Mesendoderm (in vitro differentiated cells): ENCODE measurements around the gene WDR53.
"Not testable (repeated sequence)": the region's sequence is repeated elsewhere in the genome, so short reads cannot be mapped to it uniquely, and the experiment has no call there.

Source experiments
- DNase-seq: peaks from one replicate; pipeline ENCODE4 v3.0.0; 2013
- H2AK5ac ChIP-seq: 2 replicates; pipeline ENCODE4 v1.6.1; 2013; ENCODE audit warnings: low read length, inconsistent platforms
- H2BK120ac ChIP-seq: 2 replicates; pipeline ENCODE4 v1.6.1; 2013; ENCODE audit warnings: low read depth, mild to moderate bottlenecking, low read length, moderate library complexity, mixed read lengths
- H2BK15ac ChIP-seq: replicated peaks from 2 replicates; pipeline ENCODE4 v1.6.1; 2013; ENCODE audit warnings: low read depth, mild to moderate bottlenecking, moderate library complexity
- H2BK5ac ChIP-seq: 2 replicates; pipeline ENCODE4 v1.6.1; 2013; ENCODE audit warnings: low read length, inconsistent platforms
- H3K18ac ChIP-seq: 2 replicates; pipeline ENCODE4 v1.6.1; 2013; ENCODE audit warnings: mild to moderate bottlenecking, low read length, mixed read lengths
- H3K23ac ChIP-seq: one replicate; pipeline ENCODE4 v1.6.1; 2013; ENCODE audit warnings: low read length
- H3K27ac ChIP-seq: 2 replicates; pipeline ENCODE4 v1.5.1; 2013; ENCODE audit warnings: low read depth, mild to moderate bottlenecking, inconsistent platforms, low read length, moderate library complexity
- H3K27me3 ChIP-seq: 2 replicates; pipeline ENCODE4 v1.6.1; 2013; ENCODE audit warnings: low read length, control low read depth, mild to moderate bottlenecking, inconsistent platforms; ENCODE audit not compliant: insufficient read depth, poor library complexity
- H3K36me3 ChIP-seq: 2 replicates; pipeline ENCODE4 v1.6.1; 2013; ENCODE audit warnings: low read length, inconsistent platforms; ENCODE audit not compliant: control insufficient read depth, insufficient read depth
- H3K4ac ChIP-seq: one replicate; pipeline ENCODE4 v1.6.1; 2013; ENCODE audit warnings: low read depth, mild to moderate bottlenecking, low read length, moderate library complexity
- H3K4me1 ChIP-seq: 2 replicates; pipeline ENCODE4 v1.6.1; 2013; ENCODE audit warnings: low read depth, low read length, inconsistent platforms; ENCODE audit not compliant: control insufficient read depth
- H3K4me2 ChIP-seq: 2 replicates; pipeline ENCODE4 v1.6.1; 2013; ENCODE audit warnings: low read length
- H3K4me3 ChIP-seq: 2 replicates; pipeline ENCODE4 v1.5.1; 2013; ENCODE audit warnings: mild to moderate bottlenecking, low read length
- H3K56ac ChIP-seq: one replicate; pipeline ENCODE4 v1.6.1; 2013; ENCODE audit warnings: low read length
- H3K79me1 ChIP-seq: 2 replicates; pipeline ENCODE4 v1.6.1; 2013; ENCODE audit warnings: low read length, inconsistent platforms
- H3K79me2 ChIP-seq: 2 replicates; pipeline ENCODE4 v1.6.1; 2013; ENCODE audit warnings: mild to moderate bottlenecking, low read length; ENCODE audit not compliant: control insufficient read depth, insufficient read depth
- H3K9ac ChIP-seq: 2 replicates; pipeline ENCODE4 v1.6.1; 2013; ENCODE audit warnings: low read length, inconsistent platforms
- H4K5ac ChIP-seq: one replicate; pipeline ENCODE4 v1.6.1; 2013; ENCODE audit warnings: low read length
- H4K8ac ChIP-seq: one replicate; pipeline ENCODE4 v1.6.1; 2013; ENCODE audit warnings: low read depth, mild to moderate bottlenecking, control low read depth, low read length, moderate library complexity
- WGBS: extraction: QIAGEN DNeasy Blood & Tissue Kit; methylation state at CpG from one replicate; pipeline ENCODE4 v1.1.7; 2013; ENCODE audit warnings: low lambda C conversion rate, missing lambda C conversion rate; ENCODE audit not compliant: insufficient coverage; ENCODE audit errors: extremely low coverage; 5-methylcytosine and 5-hydroxymethylcytosine counted together

WDR53 gene

DNA sequence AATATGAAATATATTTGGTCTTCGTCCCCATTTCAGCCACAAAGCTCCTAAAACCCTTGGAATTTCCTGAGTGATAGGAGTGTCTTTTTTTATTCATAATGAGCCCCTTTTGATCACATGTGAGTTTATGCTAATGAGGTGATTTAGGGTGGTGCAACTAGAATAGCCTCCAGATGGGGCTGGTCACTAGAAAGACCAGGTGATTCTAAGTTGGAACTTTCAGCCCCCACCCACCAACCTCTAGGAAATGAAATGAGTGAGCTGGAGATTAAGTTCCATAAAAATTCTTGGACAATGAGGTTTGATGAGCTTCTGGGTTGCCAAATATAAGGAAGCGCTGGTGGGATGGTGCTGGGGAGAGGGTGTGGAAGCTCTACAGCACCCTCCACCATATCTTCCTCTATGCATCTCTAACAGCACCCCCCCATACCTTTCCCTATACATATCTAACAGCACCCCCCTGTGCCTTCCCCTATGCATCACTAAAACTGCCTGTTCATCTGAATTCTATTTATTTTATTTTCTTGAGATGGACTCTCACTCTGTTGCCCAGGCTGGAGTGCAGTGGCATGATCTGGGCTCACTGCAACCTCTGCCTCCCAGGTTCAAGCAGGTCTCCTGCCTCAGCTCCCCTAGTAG is 51.1 kb downstream of the WDR53 start:
- no peak for DNase-seq
- Histone ChIP-seq H3K56ac (no peak overlapping the region), H3K4me2 (no peak overlapping the region), H3K36me3 (no peaks in the 10 kb centered on the region), H3K79me2 (no peaks in the 10 kb centered on the region), H2BK15ac (no peak overlapping the region), H3K18ac (no peak overlapping the region), H3K9ac (no peak overlapping the region), H3K4me1 (no peaks in the 10 kb centered on the region), H3K4ac (no peak overlapping the region), H4K8ac (no peak overlapping the region), H2AK5ac (no peak overlapping the region), H2BK120ac (no peak overlapping the region), H3K27me3 (no peaks in the 10 kb centered on the region), H2BK5ac (no peak overlapping the region), H3K4me3 (no peak overlapping the region), H4K5ac (no peak overlapping the region), H3K27ac (no peak overlapping the region), H3K23ac (no peak overlapping the region), H3K79me1 (no peaks in the 10 kb centered on the region)
- WGBS: no CpG with 5 or more reads among the region's 2 CpGs

DNA sequence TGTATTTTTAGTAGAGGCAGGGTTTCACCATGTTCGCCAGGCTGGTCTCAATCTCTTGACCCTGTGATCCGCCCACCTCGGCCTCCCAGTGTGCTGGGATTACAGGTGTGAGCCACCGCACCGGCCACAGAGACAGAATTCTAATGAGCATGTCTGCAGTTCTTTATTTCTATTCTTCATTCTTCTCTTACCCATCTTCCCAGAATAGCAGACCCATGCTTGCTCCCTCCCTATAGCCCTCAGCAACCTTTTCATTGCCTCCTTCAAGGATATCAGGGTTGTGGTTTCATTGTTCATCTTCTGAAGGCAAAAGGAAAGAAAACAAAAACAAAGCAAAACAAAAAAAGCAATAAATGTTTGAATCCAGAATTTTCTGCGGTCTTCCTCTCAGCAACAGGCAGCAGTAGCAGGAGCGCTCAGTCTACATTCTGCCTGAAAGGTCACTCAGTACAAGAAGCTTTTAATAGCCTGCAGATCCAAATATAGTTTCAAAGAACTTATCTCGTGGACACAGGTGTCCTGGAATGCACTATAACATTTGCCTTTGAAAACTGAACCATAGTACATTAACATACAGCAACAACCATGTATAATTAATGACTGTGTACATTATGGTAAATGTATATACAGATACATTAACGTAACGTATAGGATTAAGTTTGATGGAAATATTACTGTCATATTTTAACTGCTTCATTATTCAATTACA is 53.3 kb downstream of the WDR53 start, which contains the start of gene SMCO1:
TSS of gene SMCO1 (minus strand) at position 434 of the 709 bp plus-strand sequence. CDS start at position 297, 137 bp downstream.
- Histone ChIP-seq H2AK5ac (no peak within 1 kb of the TSS), H3K79me1 (no peaks in the 10 kb centered on the region)
- no CpG with 5 or more reads among the region's 10 CpGs for WGBS

DNA sequence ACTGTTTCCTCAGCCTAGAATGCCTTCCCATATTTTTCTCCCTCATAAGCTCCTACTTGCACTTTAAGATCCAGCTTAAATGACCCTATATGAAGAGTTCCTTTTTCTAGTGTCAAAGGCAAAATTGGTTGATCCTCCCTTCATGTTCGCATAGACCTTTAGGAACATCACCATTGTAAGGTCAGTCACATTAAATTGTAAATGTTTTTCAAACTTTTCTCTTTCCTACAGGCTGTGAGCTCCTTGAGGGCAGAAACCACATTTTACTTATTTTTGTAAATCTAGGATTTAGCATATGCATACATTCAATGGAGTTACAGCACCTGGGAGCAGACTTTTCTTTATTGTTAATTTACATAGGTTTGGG is 54.0 kb downstream of the WDR53 start:
- Histone ChIP-seq H2BK5ac (no peak overlapping the region), H3K4me3 (no peak overlapping the region), H3K27ac (no peak overlapping the region), H3K36me3 (no peaks in the 10 kb centered on the region), H3K4ac (no peak overlapping the region), H4K5ac (no peak overlapping the region), H3K56ac (no peak overlapping the region), H3K4me1 (no peaks in the 10 kb centered on the region), H3K4me2 (no peak overlapping the region), H3K79me1 (no peaks in the 10 kb centered on the region), H3K79me2 (no peaks in the 10 kb centered on the region), H2BK15ac (no peak overlapping the region), H3K18ac (no peak overlapping the region), H2BK120ac (no peak overlapping the region), H3K9ac (no peak overlapping the region), H3K23ac (no peak overlapping the region), H4K8ac (no peak overlapping the region), H3K27me3 (no peaks in the 10 kb centered on the region), H2AK5ac (no peak overlapping the region)
- no peak for DNase-seq
- no CpG with 5 or more reads among the region's 1 CpG for WGBS

More for the DNA sequence above, 53.3 kb downstream of the WDR53 start, which contains the start of gene SMCO1:
- Histone ChIP-seq H2BK120ac (no peak within 1 kb of the TSS), H3K4ac (no peak within 1 kb of the TSS), H3K56ac (no peak within 1 kb of the TSS), H2BK5ac (no peak within 1 kb of the TSS), H3K9ac (no peak within 1 kb of the TSS), H3K4me1 (no peaks in the 10 kb centered on the region), H4K8ac (no peak within 1 kb of the TSS), H3K79me2 (no peaks in the 10 kb centered on the region), H2BK15ac (no peak within 1 kb of the TSS), H3K27ac (no peak within 1 kb of the TSS), H4K5ac (no peak within 1 kb of the TSS), H3K36me3 (no peaks in the 10 kb centered on the region), H3K4me2 (no peak within 1 kb of the TSS), H3K27me3 (no peaks in the 10 kb centered on the region), H3K4me3 (no peak within 1 kb of the TSS), H3K18ac (no peak within 1 kb of the TSS), H3K23ac (no peak within 1 kb of the TSS)
- no peak for DNase-seq

DNA sequence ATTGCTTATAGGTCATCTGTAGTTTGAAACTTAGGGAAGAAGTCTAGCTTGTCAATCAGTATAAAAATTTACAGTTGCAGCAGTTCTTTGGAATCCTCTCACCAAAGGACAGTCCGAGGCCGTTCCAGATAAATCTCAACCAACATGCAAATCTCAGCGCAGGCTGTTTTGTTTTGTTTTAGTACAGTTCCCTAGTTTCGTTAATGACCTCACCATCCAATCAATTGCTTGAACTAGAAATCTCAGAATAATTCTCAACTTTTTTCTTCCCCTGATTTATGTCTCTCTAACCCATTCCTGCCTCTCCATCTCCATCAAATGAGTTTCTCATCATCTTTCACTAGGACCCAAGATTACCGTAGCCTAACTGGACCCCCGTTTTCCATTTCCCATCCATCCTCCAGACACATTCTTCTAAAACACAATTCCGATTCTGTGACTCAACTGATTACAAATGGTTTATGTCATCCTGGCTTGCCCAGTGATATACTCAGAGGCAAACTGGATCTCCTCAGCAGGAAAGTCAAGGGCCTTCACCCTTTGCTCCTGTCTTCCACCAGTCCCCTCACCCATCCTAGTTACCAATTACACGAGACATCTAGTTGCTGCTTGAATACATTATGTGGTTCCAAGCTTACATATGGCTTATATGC is 54.5 kb downstream of the WDR53 start:
- Histone ChIP-seq H2BK15ac (no peak overlapping the region), H3K18ac (no peak overlapping the region), H4K8ac (no peak overlapping the region), H3K4me1 (no peaks in the 10 kb centered on the region), H3K56ac (no peak overlapping the region), H3K79me1 (no peaks in the 10 kb centered on the region), H4K5ac (no peak overlapping the region), H3K4ac (no peak overlapping the region), H3K27me3 (no peaks in the 10 kb centered on the region), H2BK120ac (no peak overlapping the region), H2BK5ac (no peak overlapping the region), H3K36me3 (no peaks in the 10 kb centered on the region), H2AK5ac (no peak overlapping the region), H3K27ac (no peak overlapping the region), H3K4me3 (no peak overlapping the region), H3K4me2 (no peak overlapping the region), H3K23ac (no peak overlapping the region), H3K79me2 (no peaks in the 10 kb centered on the region), H3K9ac (no peak overlapping the region)
- DNase-seq: no peak
- no CpG with 5 or more reads among the region's 8 CpGs for WGBS

DNA sequence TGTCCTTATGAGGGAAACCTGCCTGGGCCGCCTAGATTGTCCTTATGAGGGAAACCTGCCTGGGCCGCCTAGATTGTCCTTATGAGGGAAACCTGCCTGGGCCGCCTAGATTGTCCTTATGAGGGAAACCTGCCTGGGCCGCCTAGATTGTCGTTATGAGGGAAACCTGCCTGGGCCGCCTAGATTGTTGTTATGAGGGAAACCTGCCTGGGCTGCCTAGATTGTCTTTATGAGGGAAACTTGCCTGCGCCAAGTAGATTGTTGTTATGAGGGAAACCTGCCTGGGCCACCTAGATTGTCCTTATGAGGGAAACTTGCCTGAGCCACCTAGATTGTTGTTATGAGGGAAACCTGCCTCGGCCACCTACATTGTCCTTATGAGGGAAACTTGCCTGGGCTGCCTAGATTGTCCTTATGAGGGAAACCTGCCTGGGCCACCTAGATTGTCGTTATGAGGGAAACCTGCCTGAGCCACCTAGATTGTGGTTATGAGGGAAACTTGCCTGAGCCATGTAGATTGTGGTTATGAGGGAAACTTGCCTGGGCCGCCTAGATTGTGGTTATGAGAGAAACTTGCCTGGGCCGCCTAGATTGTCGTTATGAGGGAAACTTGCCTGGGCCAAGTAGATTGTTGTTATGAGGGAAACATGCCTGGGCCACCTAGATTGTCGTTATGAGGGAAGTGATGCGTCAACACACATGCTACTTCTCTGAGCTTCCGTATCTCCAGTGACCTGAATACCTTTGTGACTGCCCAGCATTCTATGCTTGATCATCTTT is 56.5 kb downstream of the WDR53 start:
- H3K56ac ChIP-seq, H4K5ac ChIP-seq, H3K23ac ChIP-seq, H3K36me3 ChIP-seq, H2BK120ac ChIP-seq, H4K8ac ChIP-seq, H3K9ac ChIP-seq, H3K4me2 ChIP-seq, H2BK15ac ChIP-seq, H2BK5ac ChIP-seq, H3K27ac ChIP-seq, H3K4me3 ChIP-seq, H3K18ac ChIP-seq, H3K4me1 ChIP-seq, H2AK5ac ChIP-seq, H3K79me2 ChIP-seq, H3K79me1 ChIP-seq, H3K27me3 ChIP-seq, H3K4ac ChIP-seq, DNase-seq: not testable (repeated sequence)
- no CpG with 5 or more reads among the region's 15 CpGs for WGBS
